Measurements from ENCODE around the gene TCIRG1.

- no peak for TF ChIP-seq CTCF (IDR thresholded peaks at IDR 0.05; ENCODE audit: insufficient read depth, low read length)
- TF ChIP-seq POLR2AphosphoS5 (IDR thresholded peaks at IDR 0.05; ENCODE audit: low read depth) = no peak
- TF ChIP-seq GABPA (IDR thresholded peaks at IDR 0.05; ENCODE audit: low read depth) = no peak
- TF ChIP-seq REST (IDR thresholded peaks at IDR 0.05; ENCODE audit: insufficient replicate concordance, low read depth) = no peak
Observed at GRCh38 chr11:68004551-68005335, 34.1 kb upstream of the TCIRG1 start.

Data from HL-60 (cell line).